ENCODE results near the gene KRT81. TPM values are rescaled to one million over a fixed set of nuclear protein-coding genes. Genes with fewer than 3 reads are reported as not detected.
"Not testable (repeated sequence)": the region's sequence is repeated elsewhere in the genome, so short reads cannot be mapped to it uniquely, and the experiment has no call there.

Gene KRT81
- total RNA-seq, 1 donor from 2014 or later, result not detected

DNA sequence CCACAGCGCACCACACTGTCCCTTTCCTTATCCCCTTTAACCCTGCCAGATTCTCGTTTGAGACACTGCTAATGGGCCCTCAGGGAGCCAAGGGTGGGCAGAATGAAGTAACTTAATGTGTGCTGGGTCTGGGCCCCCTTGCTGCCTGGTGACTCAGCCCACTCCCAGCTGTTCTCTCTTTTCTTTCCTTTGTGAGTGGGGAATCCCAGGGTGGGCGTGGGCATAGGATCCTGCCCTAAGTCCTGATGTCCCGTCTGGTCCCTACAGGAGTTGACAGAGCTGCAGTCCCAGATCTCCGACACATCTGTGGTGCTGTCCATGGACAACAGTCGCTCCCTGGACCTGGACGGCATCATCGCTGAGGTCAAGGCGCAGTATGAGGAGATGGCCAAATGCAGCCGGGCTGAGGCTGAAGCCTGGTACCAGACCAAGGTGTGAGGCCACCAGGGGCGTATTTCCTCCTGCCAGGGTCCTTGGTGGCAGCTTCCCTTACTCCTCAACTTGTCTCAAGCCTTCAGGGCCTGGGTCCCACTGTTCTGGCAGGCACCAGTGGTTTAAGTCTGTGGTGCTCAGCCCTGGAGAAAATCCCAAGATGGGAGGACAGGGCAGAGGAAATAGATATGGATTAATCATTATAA lies 50.0 kb downstream of the KRT81 start:
- H3K9me3 Mint-ChIP-seq, result no peaks in the 10 kb centered on the region
- H3K36me3 Mint-ChIP-seq (ENCODE audit: low read depth), result peaks cover 11% of the 10 kb centered on the region
- no peak overlapping the region for H3K4me3 Mint-ChIP-seq
- intact Hi-C loops (cut with micrococcal nuclease), result loop anchor here (5.0 kb wide), 1 partner anchor 269 kb away; no protein-coding TSS in a partner anchor
- H3K27ac Mint-ChIP-seq, result no peak overlapping the region
- peaks cover 5% of the 10 kb centered on the region for H3K27me3 Mint-ChIP-seq (ENCODE audit: insufficient read depth)
- DNase-seq (ENCODE audit: low spot score), result no peak
- H3K4me1 Mint-ChIP-seq (ENCODE audit: low read depth), result peaks cover 49% of the 10 kb centered on the region

DNA sequence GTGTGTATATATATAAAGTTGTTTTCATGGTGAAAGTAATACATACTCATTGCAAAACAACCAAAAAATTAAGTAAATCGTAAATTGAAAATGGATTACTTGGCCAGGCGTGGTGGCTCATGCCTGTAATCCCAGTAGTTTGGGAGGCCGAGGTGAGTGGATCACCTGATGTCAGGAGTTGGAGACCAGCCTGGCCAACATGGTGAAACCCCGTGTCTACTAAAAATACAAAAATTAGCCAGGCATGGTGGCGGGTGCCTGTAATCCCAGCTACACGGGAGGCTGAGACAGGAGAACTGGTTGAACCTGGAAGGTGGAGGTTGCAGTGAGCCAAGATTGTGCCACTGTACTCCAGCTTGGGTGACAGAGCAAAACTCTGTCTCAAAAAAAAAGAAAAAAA lies 51.1 kb downstream of the KRT81 start:
- not testable (repeated sequence) for H3K4me3 Mint-ChIP-seq; DNase-seq (ENCODE audit: low spot score); H3K27me3 Mint-ChIP-seq (ENCODE audit: insufficient read depth); H3K36me3 Mint-ChIP-seq (ENCODE audit: low read depth); H3K27ac Mint-ChIP-seq; H3K9me3 Mint-ChIP-seq
- peaks cover 38% of the 10 kb centered on the region for H3K4me1 Mint-ChIP-seq (ENCODE audit: low read depth)
- intact Hi-C loops (cut with micrococcal nuclease), result loop anchor here (5.0 kb wide), 1 partner anchor 268 kb away; no protein-coding TSS in a partner anchor

GRCh38 chr12:52239767-52240166 lies 51.6 kb downstream of the KRT81 start:
- Mint-ChIP-seq H3K27ac (no peak overlapping the region), H3K27me3 (ENCODE audit: insufficient read depth) (peaks cover 8% of the 10 kb centered on the region), H3K36me3 (ENCODE audit: low read depth) (peaks cover 5% of the 10 kb centered on the region), H3K4me1 (ENCODE audit: low read depth) (peaks cover 33% of the 10 kb centered on the region), H3K4me3 (no peak overlapping the region), H3K9me3 (no peaks in the 10 kb centered on the region)
- intact Hi-C loops (cut with micrococcal nuclease), result loop anchor here (5.0 kb wide), 1 partner anchor 267 kb away; no protein-coding TSS in a partner anchor
- no peak for DNase-seq (ENCODE audit: low spot score)

GRCh38 chr12:52238916-52239646 lies 52.3 kb downstream of the KRT81 start:
- H3K27ac Mint-ChIP-seq, result no peak overlapping the region
- H3K36me3 Mint-ChIP-seq (ENCODE audit: low read depth), result peaks cover 5% of the 10 kb centered on the region
- H3K27me3 Mint-ChIP-seq (ENCODE audit: insufficient read depth), result peaks cover 13% of the 10 kb centered on the region
- peaks cover 31% of the 10 kb centered on the region for H3K4me1 Mint-ChIP-seq (ENCODE audit: low read depth)
- intact Hi-C loops (cut with micrococcal nuclease), result no loop called here
- H3K4me3 Mint-ChIP-seq, result no peak overlapping the region
- no peak for DNase-seq (ENCODE audit: low spot score)
- no peaks in the 10 kb centered on the region for H3K9me3 Mint-ChIP-seq

DNA sequence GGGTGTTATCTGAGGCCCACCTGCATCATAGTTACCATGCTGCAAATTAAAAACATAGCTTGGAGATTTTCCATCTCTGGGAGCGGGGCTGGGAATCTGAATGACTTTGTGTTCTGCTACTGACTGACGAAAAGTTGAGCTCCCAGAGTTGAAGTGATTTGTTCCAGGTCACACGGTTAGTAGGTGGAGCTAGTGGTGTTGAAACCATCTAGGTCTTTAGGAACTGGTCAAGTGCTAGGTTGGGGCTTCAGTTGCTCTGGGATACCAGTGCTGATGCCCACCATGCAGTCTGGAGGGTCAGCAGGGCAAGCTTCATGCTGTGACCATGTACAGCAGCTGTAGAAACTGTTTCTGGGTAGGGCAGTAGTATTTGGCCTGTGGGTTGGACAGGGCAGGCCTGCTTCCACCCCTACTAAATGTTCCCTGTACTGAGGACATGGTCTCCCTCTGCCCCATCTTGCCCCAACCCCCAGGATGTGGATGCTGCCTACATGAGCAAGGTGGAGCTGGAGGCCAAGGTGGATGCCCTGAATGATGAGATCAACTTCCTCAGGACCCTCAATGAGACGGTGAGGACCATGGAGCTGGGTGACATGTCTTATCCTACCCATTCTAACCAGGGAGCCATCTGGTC lies 53.0 kb downstream of the KRT81 start:
- intact Hi-C loops (cut with micrococcal nuclease), result no loop called here
- Mint-ChIP-seq H3K4me3 (no peak overlapping the region), H3K4me1 (ENCODE audit: low read depth) (peaks cover 24% of the 10 kb centered on the region), H3K27ac (no peak overlapping the region), H3K27me3 (ENCODE audit: insufficient read depth) (peaks cover 18% of the 10 kb centered on the region), H3K36me3 (ENCODE audit: low read depth) (no peaks in the 10 kb centered on the region), H3K9me3 (no peaks in the 10 kb centered on the region)
- no peak for DNase-seq (ENCODE audit: low spot score)

DNA sequence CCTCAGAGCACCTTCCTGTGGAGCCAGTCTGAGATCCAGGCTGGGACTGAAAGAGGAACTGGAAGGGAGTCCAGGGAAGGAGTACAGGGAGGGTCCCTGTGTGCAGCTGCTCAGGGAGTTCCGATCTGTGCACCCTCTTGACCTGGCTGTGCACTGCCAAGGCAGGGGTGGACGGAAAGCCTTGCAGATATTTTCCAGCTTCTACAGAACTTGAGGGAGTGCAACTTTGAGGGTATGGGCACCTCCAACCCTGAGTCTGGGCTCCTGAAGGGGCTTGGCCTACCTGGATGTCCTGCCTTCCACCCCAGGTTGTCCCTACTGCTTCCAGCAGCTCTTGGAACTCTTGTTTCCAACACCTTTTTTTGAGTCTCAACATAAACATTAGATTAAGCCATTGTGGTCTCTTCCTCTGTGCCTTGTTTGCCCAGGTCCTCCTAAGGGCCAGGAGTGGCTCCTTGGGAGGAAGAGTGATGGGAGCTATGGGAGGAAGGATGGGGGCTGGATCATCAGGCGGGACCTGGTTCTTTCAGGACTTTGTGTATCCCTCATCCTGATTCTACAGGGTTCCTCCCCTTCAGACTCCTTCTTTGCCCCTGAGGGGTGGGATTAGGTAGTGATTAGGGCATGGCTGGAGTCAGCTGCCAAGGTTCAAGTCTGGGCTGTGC lies 54.8 kb downstream of the KRT81 start:
- no peaks in the 10 kb centered on the region for H3K36me3 Mint-ChIP-seq (ENCODE audit: low read depth)
- peaks cover 31% of the 10 kb centered on the region for H3K27me3 Mint-ChIP-seq (ENCODE audit: insufficient read depth)
- H3K4me1 Mint-ChIP-seq (ENCODE audit: low read depth), result peaks cover 10% of the 10 kb centered on the region
- DNase-seq (ENCODE audit: low spot score), result no peak
- no peaks in the 10 kb centered on the region for H3K9me3 Mint-ChIP-seq
- H3K4me3 Mint-ChIP-seq, result no peak overlapping the region
- intact Hi-C loops (cut with micrococcal nuclease), result no loop called here
- H3K27ac Mint-ChIP-seq, result no peak overlapping the region

Other genes starting within 250 kb of the KRT81 start
- 52.7 and 60.3 TPM in 2 replicates for gene NR4A1, start 240.1 kb downstream of the KRT81 start, total RNA-seq
- 56.2 and 63.3 TPM in 2 replicates for gene ATG101, start 221.6 kb downstream of the KRT81 start, total RNA-seq
- gene SMIM41, start 211.8 kb downstream of the KRT81 start, total RNA-seq, result 0.44 TPM in 1 of 2 replicates, not detected in the other
- not detected in 2 replicates for gene KRT80, start 99.5 kb downstream of the KRT81 start, total RNA-seq
- gene KRT7, start 58.3 kb downstream of the KRT81 start, total RNA-seq, result 15.5 and 21.2 TPM in 2 replicates
- 0.73 and 0.93 TPM in 2 replicates for gene KRT86, start 16.9 kb downstream of the KRT81 start, total RNA-seq
- gene KRT83, start 29.9 kb upstream of the KRT81 start, total RNA-seq, result not detected in 2 replicates
- not detected in 2 replicates for gene KRT85, start 75.9 kb upstream of the KRT81 start, total RNA-seq
- gene KRT84, start 94.1 kb upstream of the KRT81 start, total RNA-seq, result not detected in 2 replicates
- not detected in 2 replicates for gene KRT82, start 114.8 kb upstream of the KRT81 start, total RNA-seq
- not detected in 2 replicates for gene KRT75, start 142.8 kb upstream of the KRT81 start, total RNA-seq
- gene KRT6B, start 160.6 kb upstream of the KRT81 start, total RNA-seq, result not detected in 2 replicates
- not detected in 2 replicates for gene KRT6C, start 182.3 kb upstream of the KRT81 start, total RNA-seq
- not detected in 2 replicates for gene KRT6A, start 201.7 kb upstream of the KRT81 start, total RNA-seq
- not detected in 2 replicates for gene KRT5, start 228.9 kb upstream of the KRT81 start, total RNA-seq